Stomach smooth muscle (tissue), 2 donors: ENCODE measurements around the gene FAM210B.
"Not testable (repeated sequence)": the region's sequence is repeated elsewhere in the genome, so short reads cannot be mapped to it uniquely, and the experiment has no call there.

Experiments used
- H3K27ac ChIP-seq: one replicate; pipeline ENCODE4 v1.7.0; 2013; ENCODE audit warnings: mild to moderate bottlenecking, low read length, inconsistent platforms
- H3K27me3 ChIP-seq, 2 donors: one replicate each; pipeline ENCODE4 v1.7.0; 2013; ENCODE audit warnings: low read length in 2 of 2; ENCODE audit not compliant: insufficient read depth in 2 of 2, control insufficient read depth in 1 of 2
- H3K36me3 ChIP-seq, 2 donors: one replicate each; pipeline ENCODE4 v1.7.0; 2013; ENCODE audit warnings: low read length in 2 of 2; ENCODE audit not compliant: control insufficient read depth in 2 of 2, insufficient read depth in 2 of 2
- H3K4me1 ChIP-seq: one replicate; pipeline ENCODE4 v1.7.0; 2013; ENCODE audit warnings: low read length; ENCODE audit not compliant: control insufficient read depth, insufficient read depth
- H3K4me3 ChIP-seq, 2 donors: one replicate each; pipeline ENCODE4 v1.7.0; 2013; ENCODE audit warnings: low read length in 2 of 2
- H3K9ac ChIP-seq, 2 donors: one replicate each; pipeline ENCODE4 v1.7.0; 2013; ENCODE audit warnings: low read length in 2 of 2, mild to moderate bottlenecking in 1 of 2
- H3K9me3 ChIP-seq, 2 donors: one replicate each; pipeline ENCODE4 v1.7.0; 2013; ENCODE audit warnings: low read length in 2 of 2; ENCODE audit not compliant: control insufficient read depth in 2 of 2
- donor health status: healthy.
- donor health status: Pancreatic carcinoma.

FAM210B gene

DNA sequence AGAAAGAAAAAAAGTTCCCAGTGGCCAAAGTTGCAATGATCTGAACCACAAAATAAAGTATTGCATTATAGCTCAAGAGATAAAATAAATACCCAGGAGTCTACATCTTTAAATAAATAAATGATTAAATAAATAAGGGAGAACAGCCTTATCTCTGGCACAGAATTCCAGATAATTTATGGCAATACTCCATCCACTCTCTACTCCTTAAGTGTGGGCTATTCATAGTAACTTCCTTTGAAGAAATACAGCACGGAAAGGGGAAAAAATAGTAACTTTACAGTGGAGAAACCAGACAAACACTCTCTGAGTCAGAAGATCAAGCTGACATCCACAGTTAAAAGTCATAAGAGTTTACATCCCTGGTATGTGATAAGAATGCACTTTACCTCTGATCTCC is 21.6 kb downstream of the FAM210B start:
- Histone ChIP-seq H3K9ac (no peak overlapping the region), H3K4me3 (no peak overlapping the region), H3K36me3 (no peaks in the 10 kb centered on the region)

DNA sequence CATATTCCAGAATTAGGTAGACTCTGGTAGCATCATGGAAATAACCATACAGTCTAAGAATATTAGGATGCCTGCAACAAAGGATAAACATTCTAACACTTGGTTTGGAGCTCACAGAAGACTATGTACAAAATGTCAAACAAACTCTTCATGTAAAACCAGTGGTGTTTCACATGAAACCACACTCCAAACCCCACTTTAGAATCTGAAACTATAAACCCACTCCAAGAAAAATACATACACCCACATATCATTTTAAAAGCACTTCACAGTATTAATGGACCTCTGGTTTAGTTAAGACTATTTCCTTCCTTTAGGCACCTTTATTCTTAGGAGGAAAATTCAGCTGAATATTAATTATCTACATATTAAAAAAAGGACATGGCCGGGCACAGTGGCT is 22.7 kb downstream of the FAM210B start:
- H3K4me3 ChIP-seq: no peak overlapping the region

More for the DNA sequence above, 21.6 kb downstream of the FAM210B start:
- Histone ChIP-seq H3K4me1 (no peaks in the 10 kb centered on the region), H3K27ac (no peak overlapping the region), H3K27me3 (no peaks in the 10 kb centered on the region), H3K9me3 (no peaks in the 10 kb centered on the region)

DNA sequence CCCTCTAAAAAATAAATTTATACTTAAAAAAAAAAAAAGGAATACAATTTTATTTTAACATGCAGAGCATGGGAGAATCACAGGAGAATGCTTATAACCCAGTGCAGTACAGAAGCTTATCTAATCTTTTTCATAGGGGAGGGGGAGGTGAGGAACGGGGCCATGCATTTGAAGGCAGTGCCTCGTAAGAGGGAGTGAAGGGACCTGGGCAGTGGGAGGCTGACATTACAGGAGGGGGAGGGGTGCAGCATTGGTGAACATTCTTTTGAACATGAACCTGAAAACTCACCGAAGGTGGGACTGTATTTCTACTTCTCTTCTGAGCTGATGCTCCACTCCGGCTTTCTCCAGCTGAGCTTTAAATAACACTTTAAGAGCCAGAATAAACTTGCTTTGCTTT is 23.9 kb downstream of the FAM210B start:
- no peak overlapping the region for H3K27ac ChIP-seq
- H3K9me3 ChIP-seq: no peaks in the 10 kb centered on the region
- no peaks in the 10 kb centered on the region for H3K4me1 ChIP-seq
- no peaks in the 10 kb centered on the region for H3K36me3 ChIP-seq
- no peaks in the 10 kb centered on the region for H3K27me3 ChIP-seq
- no peak overlapping the region for H3K4me3 ChIP-seq
- H3K9ac ChIP-seq: no peak overlapping the region

More for the DNA sequence above, 22.7 kb downstream of the FAM210B start:
- H3K36me3 ChIP-seq: no peaks in the 10 kb centered on the region
- no peak overlapping the region for H3K27ac ChIP-seq
- H3K27me3 ChIP-seq: no peaks in the 10 kb centered on the region
- no peaks in the 10 kb centered on the region for H3K4me1 ChIP-seq
- no peaks in the 10 kb centered on the region for H3K9me3 ChIP-seq
- H3K9ac ChIP-seq: no peak overlapping the region

DNA sequence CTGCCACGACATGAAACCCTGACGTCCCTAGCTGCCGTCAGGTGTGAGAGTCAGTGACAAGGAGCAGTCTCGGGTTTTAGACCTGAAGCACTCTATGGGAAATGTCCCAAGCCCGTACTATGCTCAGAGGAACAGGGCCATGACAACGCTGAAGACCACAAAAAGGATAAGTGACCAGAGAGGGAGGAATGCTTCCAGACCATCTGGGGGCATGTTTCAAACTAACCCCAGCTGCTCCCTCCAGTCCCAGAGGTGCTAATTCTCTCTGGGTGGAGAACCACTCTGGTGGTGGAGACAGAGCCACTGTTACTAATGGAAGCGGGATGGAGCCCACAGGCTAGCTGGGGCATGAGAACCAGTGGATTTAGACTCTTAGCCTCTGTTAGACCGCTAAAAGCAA is 24.6 kb downstream of the FAM210B start:
- Histone ChIP-seq H3K9me3 (no peaks in the 10 kb centered on the region), H3K9ac (no peak overlapping the region), H3K36me3 (no peaks in the 10 kb centered on the region), H3K27ac (no peak overlapping the region), H3K4me1 (no peaks in the 10 kb centered on the region), H3K27me3 (no peaks in the 10 kb centered on the region), H3K4me3 (no peak overlapping the region)

DNA sequence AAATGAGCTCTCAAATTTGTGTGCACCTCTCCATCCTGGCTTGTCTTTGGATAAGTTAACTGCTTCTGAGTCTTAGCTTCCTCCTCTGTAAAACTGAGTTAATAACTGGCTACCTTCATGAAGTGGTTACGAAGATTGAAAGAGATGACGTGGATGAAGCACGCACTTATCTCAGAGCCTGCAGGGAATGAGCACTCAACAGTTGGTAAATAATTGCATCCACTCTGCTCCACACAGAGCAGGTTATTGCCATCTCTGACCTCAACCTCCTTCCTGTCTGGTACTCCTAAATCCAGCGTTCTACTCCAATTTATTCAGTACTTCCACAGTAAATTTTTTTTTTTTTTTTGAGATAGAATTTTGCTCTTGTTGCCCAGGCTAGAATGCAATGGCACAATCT is 26.4 kb downstream of the FAM210B start:
- Histone ChIP-seq H3K9me3 (no peaks in the 10 kb centered on the region), H3K4me3 (no peak overlapping the region), H3K27ac (no peak overlapping the region), H3K36me3 (no peaks in the 10 kb centered on the region), H3K9ac (no peak overlapping the region), H3K27me3 (no peaks in the 10 kb centered on the region), H3K4me1 (no peaks in the 10 kb centered on the region)

DNA sequence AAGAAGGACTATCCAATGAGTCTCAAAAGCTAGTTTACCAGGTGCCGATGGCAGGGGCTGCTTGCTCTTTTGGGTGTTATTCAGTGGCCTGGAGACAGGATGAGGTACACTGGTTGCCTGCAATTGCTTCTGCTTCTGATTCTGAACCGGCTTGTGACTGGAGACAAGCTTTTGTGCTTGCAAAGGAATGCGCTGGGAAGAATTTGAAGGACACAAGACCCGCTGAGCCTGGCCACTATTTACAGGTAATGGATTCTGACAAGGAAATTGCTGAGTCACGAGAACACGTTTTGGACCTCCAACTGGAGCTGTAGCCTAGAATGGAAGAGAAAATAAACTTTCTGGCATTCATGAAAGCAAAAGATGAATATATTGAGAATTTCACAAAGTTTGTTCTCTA is 27.4 kb downstream of the FAM210B start:
- H3K9ac ChIP-seq: no peak overlapping the region
- H3K27me3 ChIP-seq: no peaks in the 10 kb centered on the region
- H3K36me3 ChIP-seq: no peaks in the 10 kb centered on the region
- H3K4me1 ChIP-seq: peaks cover 2% of the 10 kb centered on the region
- no peaks in the 10 kb centered on the region for H3K9me3 ChIP-seq
- no peak overlapping the region for H3K27ac ChIP-seq
- H3K4me3 ChIP-seq: no peak overlapping the region

DNA sequence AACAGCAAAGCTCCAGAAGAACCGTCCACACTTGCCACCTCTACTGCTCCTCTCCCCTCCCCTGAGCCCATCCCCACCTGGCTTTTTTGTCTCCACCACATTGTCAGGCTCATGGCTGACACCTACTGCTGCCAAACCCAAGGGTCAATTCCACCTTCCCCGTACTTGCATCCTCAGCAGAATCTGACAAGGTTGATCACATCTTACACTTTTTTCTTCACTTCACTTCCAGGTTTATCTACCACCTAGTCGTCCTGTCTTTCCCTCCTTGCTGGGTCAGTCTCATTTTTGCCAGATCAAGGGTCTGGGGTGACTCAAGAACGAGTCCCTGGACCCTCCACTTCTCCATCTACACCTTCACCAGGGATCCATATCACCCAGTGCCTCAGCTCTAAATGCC is 30.1 kb downstream of the FAM210B start:
- H3K4me1 ChIP-seq: peaks cover 13% of the 10 kb centered on the region
- H3K27ac ChIP-seq: no peak overlapping the region
- H3K27me3 ChIP-seq: no peaks in the 10 kb centered on the region
- H3K36me3 ChIP-seq: no peaks in the 10 kb centered on the region
- no peak overlapping the region for H3K4me3 ChIP-seq
- no peaks in the 10 kb centered on the region for H3K9me3 ChIP-seq
- no peak overlapping the region for H3K9ac ChIP-seq

DNA sequence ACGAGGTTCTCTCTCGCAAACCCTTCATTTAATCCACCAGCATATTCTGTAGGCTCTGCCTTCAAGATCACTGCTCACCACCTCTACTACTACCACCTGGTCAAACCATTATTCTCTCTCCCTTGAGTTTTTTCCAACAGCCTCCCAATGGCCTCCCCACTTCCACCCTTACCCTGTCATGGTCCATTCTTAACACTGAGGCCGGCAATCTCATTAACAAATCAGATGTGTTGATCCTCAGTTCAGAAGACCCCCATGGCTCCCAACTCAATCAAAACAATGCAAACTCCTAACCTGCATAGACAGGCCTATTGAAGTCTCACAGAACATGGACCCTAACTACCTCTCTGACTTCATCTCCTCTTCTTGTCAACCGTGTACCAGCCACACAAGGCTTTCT is 31.0 kb downstream of the FAM210B start:
- H3K9me3 ChIP-seq: no peaks in the 10 kb centered on the region
- no peaks in the 10 kb centered on the region for H3K36me3 ChIP-seq
- no peak overlapping the region for H3K9ac ChIP-seq
- no peak overlapping the region for H3K27ac ChIP-seq
- H3K4me3 ChIP-seq: no peak overlapping the region
- peaks cover 15% of the 10 kb centered on the region for H3K4me1 ChIP-seq
- no peaks in the 10 kb centered on the region for H3K27me3 ChIP-seq

DNA sequence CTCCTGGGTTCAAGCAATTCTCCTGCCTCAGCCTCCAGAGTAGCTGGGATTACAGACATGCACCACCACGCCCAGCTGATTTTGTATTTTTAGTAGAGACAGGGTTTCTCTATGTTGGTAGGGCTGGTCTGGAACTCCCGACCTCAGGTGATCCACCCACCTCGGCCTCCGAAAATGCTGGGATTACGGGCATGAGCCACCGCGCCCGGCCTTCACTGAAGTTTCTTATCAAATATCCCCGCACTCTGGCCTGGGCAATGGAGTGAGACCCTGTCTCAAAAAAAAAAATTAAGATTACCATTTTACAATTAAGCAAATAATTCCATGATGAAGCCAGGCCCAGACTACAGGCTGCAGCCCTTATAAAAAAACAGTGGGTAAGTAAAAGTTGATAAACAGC is 31.6 kb downstream of the FAM210B start:
- peaks cover 15% of the 10 kb centered on the region for H3K4me1 ChIP-seq
- not testable (repeated sequence) for H3K4me3 ChIP-seq, H3K36me3 ChIP-seq, H3K27me3 ChIP-seq, H3K9me3 ChIP-seq, H3K9ac ChIP-seq, H3K27ac ChIP-seq

GRCh38 chr20:56391037-56391436 is 32.3 kb downstream of the FAM210B start:
- H3K4me1 ChIP-seq: peaks cover 15% of the 10 kb centered on the region
- H3K9me3 ChIP-seq: no peaks in the 10 kb centered on the region
- H3K4me3 ChIP-seq: peak overlapping the region; percentile 99
- H3K27ac ChIP-seq: no peak overlapping the region
- no peak overlapping the region for H3K9ac ChIP-seq
- no peaks in the 10 kb centered on the region for H3K27me3 ChIP-seq
- H3K36me3 ChIP-seq: peaks cover 5 to 7% of the 10 kb centered on the region in 2 donors

DNA sequence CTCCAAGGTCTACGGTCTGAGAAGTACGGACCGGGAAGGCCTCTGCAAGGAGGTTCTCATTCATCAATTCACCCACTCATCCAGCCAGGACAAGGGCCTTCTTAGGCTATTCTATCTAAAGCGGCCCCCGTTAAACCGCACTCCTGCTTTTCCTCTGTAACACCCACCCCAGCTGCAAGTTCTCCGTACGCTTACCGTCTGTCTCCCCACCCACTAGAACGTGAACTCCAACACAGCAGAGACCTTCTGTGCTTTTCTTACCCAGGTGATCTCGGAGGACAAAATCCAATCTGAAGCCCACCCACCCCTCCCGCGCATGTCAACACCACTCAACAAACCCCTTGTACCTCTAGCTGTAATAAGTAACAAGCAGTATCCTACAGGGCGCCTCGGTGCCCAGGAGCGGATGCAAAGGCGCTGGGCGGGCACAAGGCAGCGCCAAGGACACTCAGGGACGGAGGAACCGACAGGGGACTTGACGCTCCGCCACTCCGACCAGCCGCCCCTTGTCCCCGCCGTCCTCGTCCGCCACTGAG is 32.9 kb downstream of the FAM210B start:
- H3K36me3 ChIP-seq: peaks cover 6 to 9% of the 10 kb centered on the region in 2 donors
- H3K4me1 ChIP-seq: peaks cover 15% of the 10 kb centered on the region
- H3K9me3 ChIP-seq: no peaks in the 10 kb centered on the region
- peak overlapping the region; percentile 90 for H3K27ac ChIP-seq
- no peaks in the 10 kb centered on the region for H3K27me3 ChIP-seq
- peak overlapping the region; percentile 99 for H3K4me3 ChIP-seq
- peak overlapping the region; percentile 55 to 95 for H3K9ac ChIP-seq
